ENCODE measurements around the gene NRXN3. TPM values are rescaled to one million over a fixed set of nuclear protein-coding genes. Genes with fewer than 3 reads are reported as not detected.

The NRXN3 gene
- total and polyA plus RNA-seq, 11 donors, result 0.19 to 2.2 (median 1.1) TPM

- TF ChIP-seq POLR2A (IDR thresholded peaks at IDR 0.05) (no peak), CTCF (IDR thresholded peaks at IDR 0.05) (no peak)
- no peak overlapping the region for H3K27ac ChIP-seq
- intact Hi-C loops (cut with DNase I), result no loop called here
- no peaks in the 10 kb centered on the region for H3K36me3 ChIP-seq
- H3K9me3 ChIP-seq, result no peaks in the 10 kb centered on the region
- no peaks in the 10 kb centered on the region for H3K27me3 ChIP-seq
- no peak for ATAC-seq
- DNase-seq, result no peak
- WGBS, 4 donors, result 67 to 81% (median 73%) methylated on average over 2 of the region's 2 CpGs
- H3K4me3 ChIP-seq, result no peak overlapping the region
- H3K4me1 ChIP-seq, result no peaks in the 10 kb centered on the region
These were observed 1344.5 kb downstream of the NRXN3 start for GRCh38 chr14:79514700-79515099.

GRCh38 chr14:79515158-79515557 is 1345.0 kb downstream of the NRXN3 start:
- Histone ChIP-seq H3K4me3 (no peak overlapping the region), H3K9me3 (no peaks in the 10 kb centered on the region), H3K27me3 (no peaks in the 10 kb centered on the region), H3K4me1 (no peaks in the 10 kb centered on the region), H3K27ac (no peak overlapping the region), H3K36me3 (no peaks in the 10 kb centered on the region)
- ATAC-seq (no peak), DNase-seq (no peak)
- intact Hi-C loops (cut with DNase I), result no loop called here
- TF ChIP-seq CTCF (IDR thresholded peaks at IDR 0.05) (no peak), POLR2A (IDR thresholded peaks at IDR 0.05) (no peak)
- WGBS, 4 donors, result 63 to 73% (median 71%) methylated on average over 3 of the region's 3 CpGs

GRCh38 chr14:79516009-79516408 is 1345.8 kb downstream of the NRXN3 start:
- H3K4me1 ChIP-seq, result no peaks in the 10 kb centered on the region
- no peak for DNase-seq
- H3K27me3 ChIP-seq, result no peaks in the 10 kb centered on the region
- H3K4me3 ChIP-seq, result no peak overlapping the region
- no peak for TF ChIP-seq POLR2A (IDR thresholded peaks at IDR 0.05)
- TF ChIP-seq CTCF (IDR thresholded peaks at IDR 0.05), result no peak
- no peak overlapping the region for H3K27ac ChIP-seq
- intact Hi-C loops (cut with DNase I), result no loop called here
- ATAC-seq, result no peak
- 74 to 78% (median 74%) methylated on average over 2 of the region's 2 CpGs for WGBS, 4 donors
- H3K9me3 ChIP-seq, result no peaks in the 10 kb centered on the region
- no peaks in the 10 kb centered on the region for H3K36me3 ChIP-seq

GRCh38 chr14:79525416-79525815 is 1355.2 kb downstream of the NRXN3 start:
- H3K27ac ChIP-seq, result no peak overlapping the region
- no peak overlapping the region for H3K4me3 ChIP-seq
- intact Hi-C loops (cut with DNase I), result no loop called here
- 88 to 94% (median 93%) methylated on average over 3 of the region's 3 CpGs for WGBS, 4 donors
- TF ChIP-seq CTCF (IDR thresholded peaks at IDR 0.05) (no peak), POLR2A (IDR thresholded peaks at IDR 0.05) (no peak)
- H3K36me3 ChIP-seq, result no peaks in the 10 kb centered on the region
- H3K27me3 ChIP-seq, result no peaks in the 10 kb centered on the region
- no peaks in the 10 kb centered on the region for H3K4me1 ChIP-seq
- ATAC-seq (no peak), DNase-seq (no peak)
- peaks cover 0 to 3% (median 0%) of the 10 kb centered on the region in 12 donors for H3K9me3 ChIP-seq

Measured in heart left ventricle (tissue), 16 donors.